Bronchial epithelial cell (primary cell): Measurements from ENCODE around the gene PPP1CC. TPM values are rescaled to one million over a fixed set of nuclear protein-coding genes. Genes with fewer than 3 reads are reported as not detected.

Experiments used
- DNase-seq: peaks from one replicate; pipeline ENCODE4 v3.0.0-alpha.2; 2010; ENCODE audit warnings: low read depth
- FAIRE-seq: peaks from 2 replicates; lab custom pipeline; 2011; peaks lifted over from hg19 to GRCh38; lab: Jason Lieb, UNC
- H3K27me3 ChIP-seq: 2 replicates; pipeline ENCODE4 v1.5.1; 2011; ENCODE audit warnings: low read length; ENCODE audit not compliant: control insufficient read depth, insufficient read depth
- H3K36me3 ChIP-seq: 2 replicates; pipeline ENCODE4 v1.5.1; 2011; ENCODE audit warnings: low read length; ENCODE audit not compliant: control insufficient read depth, insufficient read depth
- H3K4me3 ChIP-seq: 2 replicates; pipeline ENCODE4 v1.5.1; 2011; ENCODE audit warnings: mild to moderate bottlenecking, low read depth, low read length, control low read depth
- total RNA-seq: library from RNA; depleted of rRNA; stranded (reverse); fragments of >200 nt; gene quantifications from 2 replicates; pipeline ENCODE4 v1.2.1, GENCODE V29; 2014
- TF ChIP-seq, protein P1 (sequence below): IDR thresholded peaks from 2 replicates; pipeline ENCODE4 v1.5.1; 2011; ENCODE audit warnings: mild to moderate bottlenecking, moderate library complexity, low read length, control low read depth, inconsistent platforms; ENCODE audit not compliant: insufficient read depth, severe bottlenecking

The PPP1CC gene
- total RNA-seq, 1 donor from 2014 or later = 86.6 TPM

DNA sequence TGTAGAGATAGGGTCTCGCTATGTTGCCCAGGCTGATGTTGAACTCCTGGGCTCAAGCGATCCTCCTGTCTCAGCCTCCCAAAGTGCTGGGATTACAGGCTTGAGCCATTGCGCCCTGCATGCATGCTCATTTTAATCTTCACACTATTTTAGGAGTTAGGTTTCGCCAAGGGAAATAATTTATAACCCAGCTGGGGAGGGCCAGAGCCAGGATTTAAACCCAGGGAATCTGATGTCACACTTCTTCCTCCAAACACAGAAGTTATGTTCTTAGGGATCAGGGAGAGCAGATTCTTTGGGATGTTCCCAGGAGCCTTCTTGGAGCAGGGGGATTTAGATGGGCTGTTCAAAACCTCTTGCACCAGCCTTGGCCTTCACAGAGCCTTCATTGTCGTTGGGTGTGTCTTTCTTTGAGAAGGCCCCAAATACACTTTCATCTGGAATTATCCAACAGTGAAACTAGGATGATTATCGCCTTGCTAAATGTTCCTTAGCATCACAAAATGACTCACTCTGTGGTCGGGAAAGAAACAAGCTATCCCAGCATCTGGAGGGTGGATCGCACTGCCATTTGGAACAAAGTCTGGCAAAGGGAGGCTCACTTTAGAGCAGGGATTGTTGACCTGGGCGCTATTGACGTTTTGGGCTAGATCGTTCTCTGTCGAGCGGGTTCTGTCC, 8.2 kb upstream of the PPP1CC start:
- H3K36me3 ChIP-seq = no peaks in the 10 kb centered on the region
- TF ChIP-seq, protein P1, sequence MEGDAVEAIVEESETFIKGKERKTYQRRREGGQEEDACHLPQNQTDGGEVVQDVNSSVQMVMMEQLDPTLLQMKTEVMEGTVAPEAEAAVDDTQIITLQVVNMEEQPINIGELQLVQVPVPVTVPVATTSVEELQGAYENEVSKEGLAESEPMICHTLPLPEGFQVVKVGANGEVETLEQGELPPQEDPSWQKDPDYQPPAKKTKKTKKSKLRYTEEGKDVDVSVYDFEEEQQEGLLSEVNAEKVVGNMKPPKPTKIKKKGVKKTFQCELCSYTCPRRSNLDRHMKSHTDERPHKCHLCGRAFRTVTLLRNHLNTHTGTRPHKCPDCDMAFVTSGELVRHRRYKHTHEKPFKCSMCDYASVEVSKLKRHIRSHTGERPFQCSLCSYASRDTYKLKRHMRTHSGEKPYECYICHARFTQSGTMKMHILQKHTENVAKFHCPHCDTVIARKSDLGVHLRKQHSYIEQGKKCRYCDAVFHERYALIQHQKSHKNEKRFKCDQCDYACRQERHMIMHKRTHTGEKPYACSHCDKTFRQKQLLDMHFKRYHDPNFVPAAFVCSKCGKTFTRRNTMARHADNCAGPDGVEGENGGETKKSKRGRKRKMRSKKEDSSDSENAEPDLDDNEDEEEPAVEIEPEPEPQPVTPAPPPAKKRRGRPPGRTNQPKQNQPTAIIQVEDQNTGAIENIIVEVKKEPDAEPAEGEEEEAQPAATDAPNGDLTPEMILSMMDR = no peak
- DNase-seq (no peak), FAIRE-seq (no peak)
- no peaks in the 10 kb centered on the region for H3K27me3 ChIP-seq
- no peak overlapping the region for H3K4me3 ChIP-seq

DNA sequence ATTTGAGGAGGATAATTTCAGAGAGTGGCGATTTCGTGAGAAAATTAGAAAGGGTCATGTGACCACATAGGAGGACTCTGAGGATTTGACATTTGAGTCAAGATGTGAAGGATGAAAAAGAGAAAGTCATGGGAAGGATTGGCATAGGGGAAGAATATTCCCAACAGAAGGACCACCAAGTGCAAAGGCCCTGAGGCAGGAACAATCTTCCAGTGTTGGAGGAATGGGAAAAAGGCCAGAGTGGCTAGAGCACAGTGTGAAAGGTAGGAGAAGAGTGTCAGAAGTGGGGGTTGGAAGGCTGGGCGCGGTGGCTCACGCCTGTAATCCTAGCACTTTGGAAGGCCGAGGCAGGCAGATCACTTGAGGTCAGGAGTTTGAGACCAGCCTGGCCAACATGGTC, 3.9 kb upstream of the PPP1CC start:
- no peak for FAIRE-seq
- TF ChIP-seq, protein P1 = no peak
- no peak overlapping the region for H3K4me3 ChIP-seq
- no peaks in the 10 kb centered on the region for H3K36me3 ChIP-seq
- H3K27me3 ChIP-seq = no peaks in the 10 kb centered on the region
- DNase-seq = no peak

DNA sequence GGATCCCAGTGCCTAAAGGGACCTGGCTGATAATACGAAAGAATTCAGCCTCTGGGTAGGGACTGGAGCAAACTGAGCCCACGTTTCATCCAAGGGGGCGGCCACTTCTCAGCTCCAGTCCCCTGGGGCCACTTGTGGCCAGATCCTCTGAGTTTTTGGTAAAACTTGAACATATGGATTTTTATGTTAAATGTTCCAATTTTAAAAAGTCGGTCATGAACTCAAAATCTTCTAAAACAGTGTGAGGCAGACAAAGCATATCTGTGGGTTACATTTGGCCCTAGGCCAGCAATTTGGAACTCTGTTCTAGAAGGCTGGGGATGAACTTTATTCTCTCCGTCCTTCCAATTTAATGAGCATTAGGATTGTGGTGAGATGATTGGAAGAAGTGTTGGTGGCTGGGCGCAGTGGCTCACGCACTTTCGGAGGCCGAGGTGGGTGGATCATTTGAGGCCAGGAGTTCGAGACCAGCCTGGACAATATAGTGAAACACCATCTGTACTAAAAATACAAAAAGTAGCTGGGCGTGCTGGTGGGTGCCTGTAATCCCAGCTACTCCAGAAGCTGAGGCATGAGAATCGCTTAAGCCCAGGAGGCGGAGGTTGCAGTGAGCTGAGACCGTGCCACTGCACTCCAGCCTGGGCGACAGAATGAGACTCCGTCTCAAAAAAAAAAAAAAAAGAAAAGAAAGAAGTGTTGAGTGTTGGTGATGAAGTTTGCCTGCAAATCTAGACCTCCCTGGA, 3.0 kb upstream of the PPP1CC start:
- H3K27me3 ChIP-seq = no peaks in the 10 kb centered on the region
- H3K4me3 ChIP-seq = no peak overlapping the region
- TF ChIP-seq, protein P1 = no peak
- no peak for DNase-seq
- no peak for FAIRE-seq
- H3K36me3 ChIP-seq = no peaks in the 10 kb centered on the region

DNA sequence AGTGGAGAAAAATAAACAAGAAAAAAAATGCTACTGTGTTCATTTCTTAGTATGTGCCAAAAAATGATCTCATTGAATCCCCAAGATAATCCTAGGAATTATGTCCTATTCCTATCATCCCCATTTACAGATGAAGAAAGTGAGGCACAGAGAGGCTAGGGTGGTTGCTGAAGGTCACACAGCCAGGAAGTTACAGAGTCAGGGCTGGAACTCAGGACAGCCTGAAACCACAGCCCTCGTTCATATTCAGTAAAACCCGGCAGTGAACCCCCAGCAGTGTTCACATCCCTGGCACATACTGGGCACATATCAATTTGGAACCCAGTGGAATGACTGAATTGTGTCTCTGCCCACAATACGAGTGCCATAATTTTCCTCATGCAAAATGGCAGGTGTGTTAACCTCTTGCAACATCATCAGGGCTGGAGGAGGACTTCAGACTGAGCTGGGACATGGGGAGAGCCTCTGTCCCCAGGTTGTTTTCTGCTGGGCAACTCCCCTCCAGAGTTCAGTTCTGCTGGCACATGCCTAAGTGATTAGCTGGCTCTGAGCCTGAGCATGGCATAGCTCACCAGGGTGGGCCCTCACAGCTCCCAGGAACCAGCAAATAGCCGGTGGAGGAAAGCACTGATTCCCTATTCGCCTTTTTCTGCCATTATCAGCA, 2.0 kb upstream of the PPP1CC start:
- FAIRE-seq = no peak
- H3K4me3 ChIP-seq = no peak overlapping the region
- DNase-seq = peak; percentile 66

DNA sequence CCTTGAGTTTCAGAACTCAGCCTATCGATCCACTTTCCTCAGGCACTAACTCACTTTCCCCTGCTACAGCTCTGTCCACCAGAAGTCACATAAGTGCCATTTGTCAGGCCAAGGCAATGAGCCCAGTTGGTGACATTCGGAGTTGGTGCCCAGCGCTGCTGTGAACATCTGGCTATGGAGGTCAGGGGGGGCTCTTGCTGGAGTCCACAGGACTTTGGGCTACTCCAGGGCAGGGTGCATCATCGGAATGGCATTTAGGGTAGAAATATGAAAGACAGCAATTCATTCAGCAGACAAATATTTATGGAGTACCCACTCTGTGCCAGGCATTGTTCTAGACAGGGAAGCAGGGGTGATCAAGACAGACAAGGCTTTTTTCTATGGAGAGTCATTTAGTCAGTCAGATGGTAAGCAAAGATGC, 1.5 kb upstream of the PPP1CC start:
- H3K36me3 ChIP-seq = no peaks in the 10 kb centered on the region
- FAIRE-seq (no peak), DNase-seq (no peak)
- H3K27me3 ChIP-seq = no peaks in the 10 kb centered on the region
- TF ChIP-seq, protein P1 = no peak
- no peak overlapping the region for H3K4me3 ChIP-seq

More for the DNA sequence above, 2.0 kb upstream of the PPP1CC start:
- TF ChIP-seq, protein P1 = no peak
- Histone ChIP-seq H3K27me3 (no peaks in the 10 kb centered on the region), H3K36me3 (no peaks in the 10 kb centered on the region)
